ENCODE results near the gene TRIM5. TPM values are rescaled to one million over a fixed set of nuclear protein-coding genes. Genes with fewer than 3 reads are reported as not detected.

Gene TRIM5
- total and polyA plus RNA-seq, 10 of the 15 experiments (the other 5 are each of a cell fraction or from before 2014, with no cell fraction given): 20.0 to 59.7 (median 31.8) TPM

- 96% methylated on average over 3 of the region's 3 CpGs for WGBS (ENCODE audit: insufficient coverage, insufficient replicate concordance, low lambda C conversion rate, missing lambda C conversion rate)
- ChIA-PET CTCF (interaction anchor here (1.3 kb wide), 1 partner anchor 10 kb away, joined by 5 read pairs; no protein-coding TSS in a partner anchor), SMC1A (ENCODE audit: uncharacterized antibody, unreplicated experiment) (interaction anchor here (1.0 to 1.2 kb wide), 4 partner anchors 10 to 89 kb away, joined by 3 read pairs; partner anchors contain the start of gene TRIM5), POLR2A (interaction anchor here (1.2 kb wide), 1 partner anchor 16 kb away, joined by 3 read pairs; no protein-coding TSS in a partner anchor), RAD21 (ENCODE audit: unreplicated experiment) (interaction anchor here (0.7 kb wide), 1 partner anchor 43 kb away, joined by 3 read pairs; no protein-coding TSS in a partner anchor)
- Histone ChIP-seq H2AFZ (ENCODE audit: control insufficient read depth, low read depth, low read length) (no peak overlapping the region), H3K9ac (ENCODE audit: control insufficient read depth, insufficient read depth, low read length) (no peak overlapping the region), H3K4me2 (ENCODE audit: control insufficient read depth, insufficient read depth) (no peak overlapping the region), H3K27ac (ENCODE audit: control insufficient read depth, insufficient read depth) (no peak overlapping the region), H4K20me1 (ENCODE audit: control insufficient read depth, insufficient read depth) (no peaks in the 10 kb centered on the region), H3K9me3 (replicated peaks; ENCODE audit: control insufficient read depth, insufficient read depth, low read length) (no peaks in the 10 kb centered on the region), H3K79me2 (ENCODE audit: control insufficient read depth, insufficient read depth, low read length) (no peaks in the 10 kb centered on the region), H3K4me1 (ENCODE audit: control insufficient read depth, insufficient read depth, low read length) (no peaks in the 10 kb centered on the region), H3K36me3 (ENCODE audit: control insufficient read depth in 2 of 2, insufficient read depth in 2 of 2, low read length in 1 of 2) (peaks cover 0 to 5% of the 10 kb centered on the region in 2 experiments; a peak in 2 of 4 replicates), H3K27me3 (replicated peaks in 1 of 2; ENCODE audit: control insufficient read depth in 2 of 2, insufficient read depth in 2 of 2, low read length in 1 of 2) (no peaks in the 10 kb centered on the region), H3K4me3 (no peak overlapping the region)
- in situ Hi-C loops (cut with MboI) (no loop called here), intact Hi-C loops (cut with micrococcal nuclease; ENCODE audit: unreplicated experiment) (no loop called here)
- DNase-seq (ENCODE audit: low read depth, low spot score) (no peak), ATAC-seq (no peak), FAIRE-seq (no peak)
- no TSS peak for BruUV-seq (replicated peaks)
- TF ChIP-seq PRDM15 (CRISPR knock-in tag; IDR thresholded peaks at IDR 0.05): no peak
- no peak for TF ChIP-seq ZNF207 (IDR thresholded peaks at IDR 0.05; ENCODE audit: borderline replicate concordance)
- no peak for TF ChIP-seq NKRF (conservative IDR thresholded peaks at IDR 0.05)
- TF ChIP-seq SKIL (IDR thresholded peaks at IDR 0.05; ENCODE audit: low read depth, poor library complexity, severe bottlenecking): no peak
- no peak for TF ChIP-seq ELK1 (IDR thresholded peaks at IDR 0.05; ENCODE audit: low read depth, low read length)
- no peak for TF ChIP-seq MXI1 (IDR thresholded peaks at IDR 0.05; ENCODE audit: low read depth, low read length)
- no peak for TF ChIP-seq TARDBP (IDR thresholded peaks at IDR 0.05; ENCODE audit: borderline replicate concordance)
- TF ChIP-seq RAD51 (IDR thresholded peaks at IDR 0.05): no peak
- TF ChIP-seq KDM1A (IDR thresholded peaks at IDR 0.05; ENCODE audit: borderline replicate concordance): no peak
- TF ChIP-seq PKNOX1 (IDR thresholded peaks at IDR 0.05): no peak
- no peak for TF ChIP-seq HSF1 (IDR thresholded peaks at IDR 0.05; ENCODE audit: low read depth, low read length)
- TF ChIP-seq PML (IDR thresholded peaks at IDR 0.05; ENCODE audit: low read length): no peak
Observed at GRCh38 chr11:5646139-5646538, 38.7 kb downstream of the TRIM5 start.
